Esophagus mucosa (tissue), 1 donor: Measurements from ENCODE around the gene FZR1. TPM values are rescaled to one million over a fixed set of nuclear protein-coding genes. Genes with fewer than 3 reads are reported as not detected.

Experiments
- ATAC-seq: fragments of 200-7000 bp; cut with Tn5 transposase; one replicate; pipeline ENCODE4 v1.9.1; 2020
- total RNA-seq: library from RNA; stranded (reverse); gene quantifications from one replicate; pipeline ENCODE4 v1.2.4, GENCODE V29; 2023
- donor health status: DM: yes; HTN: yes; CAD: no.

The FZR1 gene
- total RNA-seq, 1 donor from 2014 or later, result 38.5 TPM

DNA sequence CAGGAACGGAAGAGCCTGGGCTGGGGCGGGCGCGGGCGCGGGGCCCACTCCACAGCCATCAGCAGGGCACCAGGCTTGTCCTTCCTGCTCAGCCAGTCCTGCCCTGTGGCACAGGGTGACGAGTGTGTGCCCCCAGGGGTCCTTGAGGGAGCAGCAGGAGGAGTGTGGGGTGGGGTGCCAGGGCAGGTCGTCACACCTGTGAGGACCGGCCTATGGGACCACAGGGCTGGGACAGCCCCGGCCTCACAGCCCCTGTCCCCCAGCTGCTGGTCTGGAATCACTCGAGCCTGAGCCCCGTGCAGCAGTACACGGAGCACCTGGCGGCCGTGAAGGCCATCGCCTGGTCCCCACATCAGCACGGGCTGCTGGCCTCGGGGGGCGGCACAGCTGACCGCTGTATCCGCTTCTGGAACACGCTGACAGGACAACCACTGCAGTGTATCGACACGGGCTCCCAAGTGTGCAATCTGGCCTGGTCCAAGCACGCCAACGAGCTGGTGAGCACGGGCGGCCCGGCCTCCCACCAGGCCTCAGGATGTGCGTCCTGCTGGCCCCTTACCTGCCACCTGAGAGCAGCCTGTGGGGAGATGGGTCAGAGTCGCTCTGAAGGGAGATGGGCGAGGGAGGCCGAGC lies 26.2 kb downstream of the FZR1 start:
- ATAC-seq, result peak; percentile 6

DNA sequence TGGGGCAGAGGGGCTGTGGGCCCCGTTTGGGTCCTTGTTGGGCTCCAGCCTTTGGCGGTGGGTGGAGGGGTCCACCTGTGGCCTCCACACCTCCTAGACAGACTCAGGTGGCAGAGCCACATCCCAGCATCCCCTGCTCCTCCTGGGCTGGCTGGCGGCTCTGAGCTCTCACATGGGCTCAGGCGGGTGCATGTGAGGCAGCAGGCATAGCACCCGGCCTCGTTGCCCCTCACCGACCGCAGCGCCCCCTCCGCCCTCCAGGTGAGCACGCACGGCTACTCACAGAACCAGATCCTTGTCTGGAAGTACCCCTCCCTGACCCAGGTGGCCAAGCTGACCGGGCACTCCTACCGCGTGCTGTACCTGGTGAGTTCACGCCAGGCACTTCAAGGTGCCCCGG lies 26.9 kb downstream of the FZR1 start:
- ATAC-seq, result no peak

DNA sequence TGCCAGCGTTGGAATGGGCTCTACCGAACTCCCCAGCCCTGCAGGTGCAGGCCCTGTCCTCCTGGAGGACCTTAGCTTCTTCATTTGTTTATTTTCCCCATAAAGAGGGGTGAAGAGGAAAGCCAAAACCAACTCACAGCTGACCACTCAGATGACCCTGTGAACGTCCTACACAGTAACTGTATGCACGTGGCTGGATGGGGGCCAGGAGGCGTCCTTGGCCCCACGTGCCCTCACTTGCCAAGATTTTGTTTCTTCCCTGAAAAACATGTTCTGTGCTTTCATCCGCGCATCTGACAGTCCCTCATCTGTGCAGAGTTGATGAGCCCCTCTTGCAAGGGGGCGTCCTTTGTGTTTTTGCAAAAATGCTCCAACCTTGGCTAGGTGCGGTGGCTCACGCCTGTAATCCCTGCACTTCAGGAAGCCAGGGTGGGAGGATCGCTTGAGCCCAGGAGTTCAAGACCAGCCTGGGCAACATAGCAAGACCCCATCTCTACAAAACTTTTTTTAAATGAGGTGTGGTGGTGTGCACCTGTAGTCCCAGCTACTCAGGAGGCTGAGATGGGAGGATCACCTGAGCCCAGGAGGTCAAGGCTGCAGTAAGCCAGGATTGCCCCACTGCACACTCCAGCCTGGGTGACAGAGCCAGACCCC lies 27.6 kb downstream of the FZR1 start:
- ATAC-seq, result no peak

DNA sequence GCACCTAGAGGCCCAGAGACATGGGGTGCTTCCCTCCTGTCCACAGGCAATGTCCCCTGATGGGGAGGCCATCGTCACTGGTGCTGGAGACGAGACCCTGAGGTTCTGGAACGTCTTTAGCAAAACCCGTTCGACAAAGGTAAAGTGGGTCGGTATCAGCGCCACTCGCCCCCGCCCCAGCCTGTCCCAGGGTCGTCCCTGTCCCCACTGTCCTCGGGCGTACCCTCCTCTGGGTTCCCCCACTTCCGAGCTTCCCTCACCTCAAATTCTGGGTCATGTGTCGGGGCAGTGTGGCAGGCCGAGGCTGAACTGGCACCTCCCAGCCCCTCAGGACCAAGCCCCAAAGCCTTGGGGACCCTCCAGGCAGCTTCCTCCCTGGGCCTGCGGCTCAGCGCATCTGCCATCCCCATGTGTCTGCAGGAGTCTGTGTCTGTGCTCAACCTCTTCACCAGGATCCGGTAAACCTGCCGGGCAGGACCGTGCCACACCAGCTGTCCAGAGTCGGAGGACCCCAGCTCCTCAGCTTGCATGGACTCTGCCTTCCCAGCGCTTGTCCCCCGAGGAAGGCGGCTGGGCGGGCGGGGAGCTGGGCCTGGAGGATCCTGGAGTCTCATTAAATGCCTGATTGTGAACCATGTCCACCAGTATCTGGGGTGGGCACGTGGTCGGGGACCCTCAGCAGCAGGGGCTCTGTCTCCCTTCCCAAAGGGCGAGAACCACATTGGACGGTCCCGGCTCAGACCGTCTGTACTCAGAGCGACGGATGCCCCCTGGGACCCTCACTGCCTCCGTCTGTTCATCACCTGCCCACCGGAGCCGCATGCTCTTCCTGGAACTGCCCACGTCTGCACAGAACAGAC lies 28.5 kb downstream of the FZR1 start:
- no peak for ATAC-seq

DNA sequence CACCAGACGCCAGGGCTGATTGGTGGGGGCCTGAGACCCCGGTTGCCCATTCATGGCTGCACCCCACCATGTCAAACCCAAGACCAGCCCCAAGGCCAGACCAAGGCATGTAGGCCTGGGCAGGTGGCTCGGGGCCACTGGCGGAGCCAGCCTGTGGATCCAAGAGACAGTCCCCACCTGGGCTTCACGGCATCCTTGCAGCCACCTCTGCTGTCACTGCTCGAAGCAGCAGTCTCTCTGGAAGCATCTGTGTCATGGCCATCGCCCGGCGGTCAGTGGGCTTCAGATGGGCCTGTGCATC lies 29.1 kb downstream of the FZR1 start:
- ATAC-seq, result no peak

DNA sequence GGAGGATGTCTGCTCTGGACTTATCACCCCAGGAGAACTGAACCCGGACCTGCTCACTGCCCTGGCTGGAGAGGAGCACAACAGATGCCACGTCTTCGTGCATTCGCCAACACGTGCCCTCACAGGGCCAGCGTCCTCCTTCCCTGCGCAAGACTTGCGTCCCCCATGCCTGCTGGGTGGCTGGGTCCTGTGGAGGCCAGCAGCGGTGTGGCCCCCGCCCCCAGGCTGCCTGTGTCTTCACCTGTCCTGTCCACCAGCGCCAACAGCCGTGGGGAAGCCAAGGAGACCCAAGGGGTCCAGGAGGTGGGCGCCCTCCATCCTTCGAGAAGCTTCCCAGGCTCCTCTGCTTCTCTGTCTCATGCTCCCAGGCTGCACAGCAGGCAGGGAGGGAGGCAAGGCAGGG lies 29.5 kb downstream of the FZR1 start:
- ATAC-seq, result no peak

DNA sequence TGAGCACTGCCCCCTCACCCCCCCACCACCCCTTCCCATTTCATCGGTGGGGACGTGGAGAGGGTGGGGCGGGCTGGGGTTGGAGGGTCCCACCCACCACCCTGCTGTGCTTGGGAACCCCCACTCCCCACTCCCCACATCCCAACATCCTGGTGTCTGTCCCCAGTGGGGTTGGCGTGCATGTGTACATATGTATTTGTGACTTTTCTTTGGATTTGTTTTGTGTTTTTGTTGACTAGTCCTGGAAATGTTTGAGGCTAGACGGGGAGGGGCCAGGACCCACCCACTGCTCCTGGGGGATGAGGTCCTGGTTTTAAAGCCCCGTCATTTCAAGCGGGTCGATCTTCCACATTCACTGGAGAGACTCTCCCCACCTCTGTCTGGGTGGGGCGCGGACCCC lies 29.9 kb downstream of the FZR1 start:
- ATAC-seq, result no peak

DNA sequence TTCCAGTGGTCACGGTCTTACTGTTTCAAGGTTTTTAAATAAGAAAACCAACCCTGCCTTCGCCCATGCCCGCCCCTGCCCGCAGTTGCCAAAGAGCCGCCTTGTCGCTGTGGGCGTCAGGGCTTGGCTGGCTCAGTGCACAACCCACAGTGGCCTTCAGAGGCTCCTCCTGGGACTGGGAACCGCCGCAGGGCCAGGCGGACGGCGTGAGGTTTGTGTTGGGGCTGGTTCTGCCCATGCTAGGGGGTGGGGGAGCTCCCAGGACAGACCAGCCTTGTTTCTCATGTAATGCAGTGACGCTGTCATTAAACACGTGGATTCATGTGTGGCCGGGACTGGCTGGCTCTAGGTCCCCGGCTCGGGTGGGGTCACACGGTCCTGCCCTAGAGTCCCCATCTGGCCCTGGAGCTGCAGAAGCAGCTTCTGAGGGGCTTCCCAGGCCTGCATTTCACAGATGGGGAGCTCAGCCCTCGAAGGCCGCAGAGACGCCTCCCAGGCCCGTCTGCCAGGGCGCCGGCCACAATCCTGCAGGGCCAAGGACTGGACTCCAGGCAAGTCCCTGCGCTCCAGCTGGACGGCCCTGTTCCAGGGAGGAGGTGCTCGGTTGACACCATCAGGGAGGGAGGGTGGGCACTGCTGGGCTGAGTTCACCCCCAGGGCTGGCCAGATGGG lies 30.5 kb downstream of the FZR1 start:
- ATAC-seq, result peak; percentile 65

DNA sequence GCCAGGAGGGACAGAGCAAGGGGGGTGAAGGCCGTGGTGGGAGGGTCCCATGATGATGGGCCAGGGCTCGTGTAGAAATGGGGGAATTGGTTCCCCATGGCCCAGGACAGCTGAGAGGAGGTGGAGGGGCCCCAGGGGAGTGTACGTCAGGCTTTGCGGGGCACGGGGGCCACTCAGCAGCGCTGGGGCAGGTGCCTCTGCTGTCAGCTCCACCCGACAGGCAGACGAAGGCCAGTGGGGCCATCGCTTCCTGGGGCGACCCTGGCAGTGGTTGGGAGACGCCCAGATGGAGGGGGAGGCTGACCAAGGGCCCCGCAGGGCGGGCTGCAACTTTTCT lies 31.0 kb downstream of the FZR1 start:
- no peak for ATAC-seq

DNA sequence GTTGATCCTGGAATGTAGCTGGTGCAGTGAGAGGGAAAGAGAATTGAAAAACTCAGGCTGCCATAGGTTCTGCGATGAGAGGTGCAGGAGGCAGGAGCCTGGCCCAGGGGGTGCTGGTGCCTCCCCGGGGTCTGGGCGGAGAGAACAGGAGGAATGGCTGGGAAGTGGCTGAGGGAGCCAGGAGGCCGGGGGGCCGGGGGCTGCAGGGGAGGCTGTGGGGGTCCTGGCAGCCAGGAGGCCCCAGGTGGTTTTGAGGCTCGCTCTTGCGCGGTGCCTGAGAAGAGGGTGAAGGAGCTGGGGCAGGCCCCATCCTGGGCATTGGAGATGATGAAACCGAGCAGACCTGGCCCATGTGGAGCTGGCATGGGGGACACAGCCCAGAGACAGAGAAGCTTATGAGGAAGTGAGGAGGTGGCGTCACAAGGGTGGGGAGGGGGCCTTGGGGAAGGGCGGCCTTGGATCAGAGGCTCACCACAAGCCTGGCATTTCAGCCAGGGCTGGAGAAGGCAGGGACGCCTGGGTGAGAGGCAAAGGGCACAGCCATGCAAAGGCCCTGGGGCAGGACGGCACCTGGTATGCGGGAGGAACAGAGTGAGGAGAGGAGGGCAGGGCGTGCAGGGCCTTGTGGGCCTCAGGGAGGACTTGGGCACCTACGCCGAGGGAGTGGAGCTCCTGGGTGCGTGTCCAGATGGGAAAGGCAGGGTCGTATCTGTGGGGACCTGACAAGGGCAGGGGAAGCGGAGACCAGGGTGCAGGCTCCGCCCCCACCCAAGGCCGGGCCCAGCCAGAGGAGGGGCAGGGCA lies 31.5 kb downstream of the FZR1 start:
- peak; percentile 11 for ATAC-seq

DNA sequence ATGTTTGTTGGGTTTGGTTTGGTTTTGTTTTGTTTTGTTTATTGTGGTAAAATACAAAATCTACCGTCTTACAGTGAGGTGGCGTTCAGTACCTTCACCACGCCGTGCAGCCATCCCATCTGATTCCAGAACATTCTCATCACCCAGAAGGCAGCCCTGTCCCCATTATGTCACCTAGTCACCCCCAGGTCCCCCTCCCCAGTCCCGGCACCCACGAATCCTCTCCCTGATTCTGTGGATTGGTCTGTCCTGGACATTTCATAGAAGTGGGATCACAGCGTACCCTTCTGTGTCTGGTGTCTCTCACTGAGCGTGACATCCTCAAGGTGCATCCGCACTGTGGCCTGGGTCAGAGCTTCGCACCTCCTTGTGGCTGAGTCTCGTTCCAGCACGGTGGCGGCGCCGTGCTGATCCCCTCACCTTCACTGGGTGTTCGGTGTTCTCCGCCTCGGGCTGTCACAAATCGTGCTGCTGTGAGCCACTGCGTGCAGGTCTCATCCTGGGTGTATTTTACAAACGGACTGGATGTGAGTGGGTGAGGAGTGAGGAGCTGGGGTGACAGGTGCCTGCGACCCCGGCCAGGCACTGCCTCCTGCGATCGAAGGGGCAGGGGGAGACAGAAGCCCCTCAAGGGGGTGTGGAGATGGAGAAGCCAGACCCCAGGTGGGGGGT lies 32.3 kb downstream of the FZR1 start:
- no peak for ATAC-seq

DNA sequence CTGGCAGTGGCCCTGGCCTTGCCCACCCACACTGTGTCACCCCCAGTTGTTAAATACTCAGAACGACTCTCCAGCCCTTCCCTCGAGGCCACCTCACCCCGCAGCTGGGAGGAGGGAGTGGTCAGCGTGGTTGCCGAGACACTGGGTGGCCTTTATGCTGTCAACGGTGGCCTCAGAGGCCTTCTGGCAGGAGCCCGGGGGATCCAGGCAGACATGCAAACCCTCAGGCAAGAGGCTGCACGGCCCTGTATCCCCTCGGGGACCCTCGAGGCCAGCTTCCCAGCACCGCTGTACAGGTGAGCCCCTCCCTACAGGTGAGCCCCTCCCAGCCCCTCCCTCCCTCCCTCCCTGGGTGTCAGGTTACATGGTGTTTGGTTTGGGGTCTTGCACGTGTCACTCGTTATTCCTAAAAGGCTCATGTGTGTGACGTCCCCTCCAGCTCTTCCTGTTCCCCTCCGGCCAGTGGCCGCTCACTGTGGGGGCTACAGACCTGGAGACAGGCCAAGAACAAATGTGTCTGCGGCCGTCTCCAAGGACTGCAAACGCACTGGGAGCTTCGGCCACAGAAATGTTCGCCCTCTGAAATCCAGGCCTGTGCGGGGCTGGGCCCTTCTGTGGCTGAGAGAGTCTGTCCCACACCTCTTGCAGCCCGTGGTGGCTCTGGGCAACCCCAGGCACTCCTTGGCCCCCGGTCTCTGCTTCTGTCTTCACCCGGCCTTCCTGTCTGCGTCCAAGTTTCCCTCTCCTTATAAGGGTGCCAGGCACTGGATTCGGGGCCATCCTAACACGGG lies 33.0 kb downstream of the FZR1 start, which contains the start of gene TEKTIP1:
Gene TEKTIP1, plus strand, starts transcription at position 210 of the 791 bp plus-strand sequence. Its CDS starts 4 bp downstream, at position 214.
- no peak for ATAC-seq

DNA sequence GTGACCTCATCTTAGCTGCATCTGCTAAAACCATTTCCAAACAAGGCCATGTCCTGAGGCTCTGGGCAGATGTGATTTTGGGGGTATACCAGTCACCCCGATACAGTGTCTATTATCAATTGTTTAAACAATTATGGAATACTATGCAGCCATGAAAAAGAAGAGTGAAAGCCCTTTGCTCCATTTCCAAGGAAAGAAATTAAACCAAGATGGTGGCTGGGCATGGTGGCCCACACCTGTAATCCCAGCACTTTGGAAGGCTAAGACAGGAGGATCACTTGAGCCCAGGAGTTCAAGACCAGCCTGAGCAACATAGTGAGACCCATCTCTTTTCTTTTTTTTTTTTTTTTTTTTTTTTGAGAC lies 33.6 kb downstream of the FZR1 start:
- ATAC-seq, result no peak

DNA sequence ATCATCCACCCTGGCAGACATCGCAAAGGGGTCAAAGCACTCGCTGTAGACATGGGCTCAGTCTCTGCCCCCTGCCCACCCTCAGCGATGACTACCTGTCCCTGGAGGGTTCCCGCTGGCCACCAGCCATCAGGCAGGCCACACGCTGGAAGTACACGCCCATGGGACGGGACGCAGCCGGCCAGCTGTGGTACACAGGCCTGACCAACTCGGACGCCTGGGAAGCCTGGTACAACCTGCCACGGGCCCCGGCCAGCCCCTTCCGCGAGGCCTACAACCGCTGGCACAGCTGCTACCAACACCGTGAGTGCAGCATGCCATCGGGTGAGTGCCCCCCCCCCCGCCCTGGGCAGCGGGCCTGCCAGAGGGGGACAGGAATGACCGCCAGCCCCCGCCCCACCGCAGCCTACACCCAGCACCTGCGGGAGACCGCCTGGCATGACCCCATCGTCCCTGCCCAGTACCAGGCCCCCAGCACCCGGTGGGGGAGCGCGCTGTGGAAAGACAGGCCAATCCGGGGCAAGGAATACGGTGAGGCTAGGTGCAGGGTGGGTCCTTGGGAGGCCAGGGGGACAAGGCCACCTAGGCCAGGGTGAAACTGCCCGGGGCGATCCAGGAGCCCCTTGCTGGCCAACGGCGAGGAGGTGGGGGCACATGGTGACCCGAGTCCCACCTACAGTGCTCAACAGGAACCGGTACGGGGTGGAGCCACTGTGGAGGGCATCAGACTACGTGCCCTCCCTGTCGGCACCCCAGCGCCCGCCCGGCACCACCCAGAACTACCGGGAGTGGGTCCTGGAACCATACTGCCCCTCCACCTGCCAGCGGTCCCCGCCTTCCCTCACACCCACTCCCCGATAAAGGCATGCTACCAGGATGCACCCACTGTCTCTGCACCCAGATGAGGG lies 37.3 kb downstream of the FZR1 start:
- peak; percentile 4 for ATAC-seq

DNA sequence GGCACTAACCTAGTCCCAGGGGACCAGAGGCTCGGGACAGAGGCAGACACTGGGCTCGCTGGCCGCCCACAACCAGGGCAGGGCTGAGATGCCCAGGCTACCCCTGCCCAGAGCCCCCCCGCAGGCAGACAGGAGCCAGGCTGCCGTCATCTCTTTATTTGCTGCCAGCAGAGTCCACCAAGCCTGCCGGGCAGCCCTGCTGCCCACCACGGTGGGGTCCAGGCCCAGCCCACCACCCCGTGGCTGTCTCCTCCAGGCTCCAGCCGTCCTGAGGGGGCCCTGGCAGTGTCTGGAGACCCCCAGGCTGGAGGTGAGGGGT lies 37.9 kb downstream of the FZR1 start:
- ATAC-seq, result no peak

DNA sequence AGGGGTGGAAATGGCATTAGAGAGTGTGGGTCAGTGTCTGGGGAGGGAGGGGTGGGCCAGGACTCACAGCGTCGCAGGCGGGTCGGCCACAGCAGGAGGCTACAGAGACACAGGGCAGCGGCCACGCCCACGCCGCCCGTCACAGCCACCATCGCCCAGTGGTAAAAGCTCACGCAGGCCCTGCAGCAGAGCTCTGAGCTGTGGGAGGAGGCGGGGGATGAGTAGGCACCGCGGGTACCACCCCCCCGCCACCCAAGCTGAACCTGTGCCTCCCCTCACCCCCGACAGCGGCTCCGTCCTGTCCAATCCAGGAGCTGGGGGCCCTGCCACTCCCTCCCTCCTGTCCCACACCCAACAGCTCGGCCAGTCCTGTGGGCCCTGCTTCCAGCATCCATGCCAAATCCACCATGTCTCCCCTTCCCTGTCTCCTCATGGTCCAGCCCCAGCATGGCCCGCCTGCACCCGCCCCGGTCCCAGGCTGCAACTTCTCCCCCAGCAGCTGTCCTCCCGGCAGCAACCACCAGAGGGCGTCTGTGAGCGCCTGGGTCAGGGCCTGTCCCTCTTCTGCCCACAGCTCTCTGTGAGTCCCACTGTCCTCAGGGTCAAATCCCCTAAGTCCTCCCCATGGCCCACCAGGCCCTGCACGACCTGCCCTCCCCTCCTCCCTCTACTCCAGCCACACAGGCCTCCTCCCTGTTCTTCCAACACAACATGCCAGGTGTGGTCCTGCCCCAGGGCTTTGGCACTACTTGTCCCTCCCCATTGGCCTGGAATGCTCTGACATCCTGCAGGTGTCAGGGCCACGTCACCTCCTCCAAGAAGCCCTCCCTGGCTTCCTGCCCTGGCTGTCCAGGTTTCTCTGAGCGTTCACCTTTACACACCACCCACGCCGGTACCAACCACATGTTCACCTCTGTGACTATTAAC lies 38.9 kb downstream of the FZR1 start:
- ATAC-seq, result peak; percentile 53

DNA sequence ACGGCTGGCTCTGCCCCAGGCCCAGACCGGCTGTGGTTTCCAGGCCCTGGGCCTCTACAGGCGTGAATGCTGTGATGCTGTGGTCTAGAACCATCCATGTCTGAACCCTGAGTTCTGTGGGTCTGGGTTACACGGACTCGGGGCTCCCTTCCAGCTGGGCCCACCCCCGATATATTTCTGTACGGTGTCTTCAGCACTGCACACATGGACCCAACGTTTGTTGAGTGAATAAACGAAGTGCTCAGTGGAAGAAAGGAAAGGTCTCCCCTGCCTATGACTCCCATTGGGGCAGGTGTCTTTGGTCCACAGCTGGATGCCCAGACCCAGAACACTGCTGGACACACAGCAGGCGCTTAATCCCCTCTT lies 39.5 kb downstream of the FZR1 start:
- ATAC-seq, result no peak

DNA sequence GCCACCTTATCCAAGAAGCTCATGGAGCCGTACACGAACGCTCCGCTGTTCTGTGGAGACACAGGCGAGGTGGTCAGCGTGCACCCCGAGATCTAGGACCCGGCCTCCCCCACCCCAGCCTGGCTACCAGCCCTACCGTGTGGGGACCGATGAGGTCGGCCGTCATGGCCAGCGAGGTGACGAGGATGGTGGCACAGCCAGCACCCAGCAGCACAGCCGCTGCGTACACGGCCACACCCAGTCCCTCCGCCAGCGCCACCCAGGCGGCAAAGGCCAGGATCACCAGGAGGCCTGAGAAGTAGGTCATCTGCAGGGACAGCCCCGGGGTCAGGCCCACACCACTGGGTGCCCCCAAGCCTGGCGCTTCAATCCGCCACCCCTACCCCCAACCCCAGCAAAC lies 40.0 kb downstream of the FZR1 start:
- no peak for ATAC-seq

DNA sequence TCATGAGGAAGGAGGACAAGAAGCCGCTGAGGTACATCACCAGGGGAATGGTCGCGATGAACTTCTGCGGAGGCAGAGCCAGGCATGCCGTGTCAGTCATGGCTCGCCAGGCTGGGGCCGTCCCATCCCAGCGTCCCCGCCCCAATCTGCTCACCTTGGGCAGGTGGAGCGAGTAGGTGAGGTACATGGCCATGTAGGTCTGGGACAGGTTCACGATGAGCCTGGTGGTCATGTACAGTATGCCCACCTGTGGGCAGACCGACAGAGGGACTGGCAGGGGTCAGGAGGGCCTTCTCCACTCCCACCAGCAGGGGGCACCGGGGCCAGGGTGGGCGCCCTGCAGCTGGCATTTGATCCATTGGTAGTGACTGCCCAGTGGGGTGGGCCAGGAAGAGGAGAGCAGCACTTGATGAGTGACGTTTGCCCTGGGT lies 41.2 kb downstream of the FZR1 start:
- ATAC-seq, result no peak
